HCT116 (cell line): Measurements from ENCODE around the gene CCL14. TPM values are rescaled to one million over a fixed set of nuclear protein-coding genes. Genes with fewer than 3 reads are reported as not detected.

Source experiments
- ATAC-seq: fragments of 200-7000 bp; cut with Tn5 transposase; 2 replicates; pipeline ENCODE4 v1.9.1; 2020; ENCODE audit warnings: mild to moderate bottlenecking, moderate library complexity
- BruUV-seq: library from RNA; stranded (reverse); fragments of 400-500 nt; replicated peaks from 2 replicates; lab custom pipeline; 2021; lab: Mats Ljungman, UMichigan
- CTCF ChIA-PET: fragments of 300-600 bp; sonication (Branson Sonifier 250); formaldehyde crosslinking; loops from one replicate; lab custom pipeline; 2021; ENCODE audit warnings: antibody characterized with exemption; lab: Charles Lee
- POLR2A ChIA-PET: fragments of 300-600, 350-600 bp; sonication (Branson Sonifier 250); formaldehyde crosslinking; loops from one replicate; lab custom pipeline; 2021; ENCODE audit warnings: antibody characterized with exemption; lab: Charles Lee
- RAD21 ChIA-PET, 2 experiments: fragments of 300-600 bp; sonication (Branson Sonifier 250); formaldehyde crosslinking; loops; one replicate each; lab custom pipeline; 2023; ENCODE audit warnings: low total read pairs in 2 of 2; ENCODE audit not compliant: uncharacterized antibody in 2 of 2, unreplicated experiment in 2 of 2, low non-redundant PET in 1 of 2; lab: Charles Lee
- DNase-seq: peaks from one replicate; pipeline ENCODE4 v3.0.0-alpha.2; 2010; ENCODE audit warnings: low read depth, low spot score
- H2AFZ ChIP-seq: fragments of 200-600 bp; shearing (Covaris generic), sonication (generic); 2 replicates; pipeline ENCODE4 v1.6.1; 2017; ENCODE audit warnings: low read depth, mixed run types, mixed read lengths, antibody characterized with exemption, low read length; ENCODE audit not compliant: poor library complexity, severe bottlenecking
- H3K27ac ChIP-seq: 2 replicates; pipeline ENCODE4 v1.5.1; 2012; ENCODE audit warnings: low read depth, low read length
- H3K27me3 ChIP-seq: fragments of 200-600 bp; sonication (generic); 2 replicates; pipeline ENCODE4 v1.6.1; 2016; ENCODE audit warnings: mixed run types, low read length, mixed read lengths; ENCODE audit not compliant: insufficient read depth
- H3K36me3 ChIP-seq, 2 experiments: fragments of 200-500 bp in 1 of 2; fragments of 200-600 bp in 1 of 2; sonication (Bioruptor generic) in 1 of 2; sonication (generic) in 1 of 2; 2 replicates each; pipeline versions ENCODE4 v1.5.1 to v1.6.1; 2014 to 2016; ENCODE audit warnings: low read length in 2 of 2, inconsistent platforms in 1 of 2, mixed read lengths in 1 of 2, mixed run types in 1 of 2; ENCODE audit not compliant: insufficient read depth in 2 of 2, control insufficient read depth in 1 of 2
- H3K4me1 ChIP-seq, 2 experiments: fragments of 200-600 bp in 1 of 2; sonication (generic) in 1 of 2; 2 replicates each; pipeline versions ENCODE4 v1.5.1 to v1.6.1; 2012 to 2017; ENCODE audit warnings: low read length in 2 of 2, inconsistent platforms in 1 of 2, mild to moderate bottlenecking in 1 of 2, mixed read lengths in 1 of 2, mixed run types in 1 of 2, moderate library complexity in 1 of 2; ENCODE audit not compliant: insufficient read depth in 2 of 2, control insufficient read depth in 1 of 2
- H3K4me2 ChIP-seq: fragments of 200-600 bp; sonication (generic); 2 replicates; pipeline ENCODE4 v1.6.1; 2017; ENCODE audit warnings: mixed run types, low read length, mixed read lengths
- H3K4me3 ChIP-seq, 2 experiments: fragments of 200-600 bp in 1 of 2; sonication (generic) in 1 of 2; replicated peaks in 1 of 2; 2 replicates each; pipeline ENCODE4 v1.5.1; 2011 to 2016; ENCODE audit warnings: low read length in 2 of 2, control low read depth in 1 of 2, low read depth in 1 of 2, mild to moderate bottlenecking in 1 of 2, mixed read lengths in 1 of 2, mixed run types in 1 of 2
- H3K79me2 ChIP-seq: fragments of 200-600 bp; sonication (generic); 2 replicates; pipeline ENCODE4 v1.6.1; 2017; ENCODE audit warnings: mild to moderate bottlenecking, mixed run types, low read length, moderate library complexity, mixed read lengths; ENCODE audit not compliant: insufficient read depth
- H3K9ac ChIP-seq: fragments of 200-600 bp; sonication (generic); 2 replicates; pipeline ENCODE4 v1.6.1; 2016; ENCODE audit warnings: low read length, mixed read lengths
- H3K9me2 ChIP-seq: fragments of 200-600 bp; sonication (generic), shearing (Covaris generic); 2 replicates; pipeline ENCODE4 v1.6.1; 2017; ENCODE audit warnings: mixed run types, mild to moderate bottlenecking, moderate library complexity; ENCODE audit not compliant: insufficient read depth
- H3K9me3 ChIP-seq, 2 experiments: fragments of 200-500 bp in 1 of 2; fragments of 200-600 bp in 1 of 2; sonication (Bioruptor generic) in 1 of 2; sonication (generic) in 1 of 2; 2 replicates each; pipeline ENCODE4 v1.6.1; 2014 to 2017; ENCODE audit warnings: low read length in 2 of 2, mixed read lengths in 2 of 2, inconsistent platforms in 1 of 2, low read depth in 1 of 2, mild to moderate bottlenecking in 1 of 2, mixed run types in 1 of 2, moderate library complexity in 1 of 2; ENCODE audit not compliant: control insufficient read depth in 1 of 2, insufficient read depth in 1 of 2
- H4K20me1 ChIP-seq: fragments of 200-600 bp; sonication (generic), shearing (Covaris generic); 2 replicates; pipeline ENCODE4 v1.6.1; 2017; ENCODE audit warnings: mixed run types, mild to moderate bottlenecking, moderate library complexity; ENCODE audit not compliant: insufficient read depth
- ATF3 ChIP-seq: IDR thresholded peaks from 2 replicates; pipeline ENCODE4 v1.6.1; 2012
- CBX3 ChIP-seq: IDR thresholded peaks from 2 replicates; pipeline ENCODE4 v1.6.1; 2012; ENCODE audit warnings: low read depth
- CEBPB ChIP-seq: IDR thresholded peaks from 2 replicates; pipeline ENCODE4 v1.6.1; 2012; ENCODE audit warnings: low read depth
- CTCF ChIP-seq, 3 experiments: fragments of 200-600 bp in 1 of 3; sonication (generic) in 1 of 3; IDR thresholded peaks in 2 of 3; conservative IDR thresholded peaks in 1 of 3; 2 replicates each; pipeline ENCODE4 v1.5.1; 2012 to 2017; ENCODE audit warnings: low read depth in 2 of 3, low read length in 2 of 3, antibody characterized with exemption in 1 of 3, borderline replicate concordance in 1 of 3, control low read depth in 1 of 3, mild to moderate bottlenecking in 1 of 3, mixed read lengths in 1 of 3, mixed run types in 1 of 3, moderate library complexity in 1 of 3; ENCODE audit not compliant: insufficient read depth in 1 of 3
- EGR1 ChIP-seq: IDR thresholded peaks from 2 replicates; pipeline ENCODE4 v1.6.1; 2012; ENCODE audit warnings: low read depth
- EZH2phosphoT487 ChIP-seq: fragments of 200-600 bp; IDR thresholded peaks from 2 replicates; pipeline ENCODE4 v1.6.1; 2018; ENCODE audit warnings: antibody characterized with exemption, borderline replicate concordance
- JUND ChIP-seq: IDR thresholded peaks from 2 replicates; pipeline ENCODE4 v1.6.1; 2012
- POLR2A ChIP-seq: IDR thresholded peaks from 2 replicates; pipeline ENCODE4 v1.7.0; 2011; ENCODE audit warnings: borderline replicate concordance; ENCODE audit not compliant: insufficient read depth, insufficient read length; ENCODE audit errors: extremely low read depth
- POLR2AphosphoS5 ChIP-seq: IDR thresholded peaks from 2 replicates; pipeline ENCODE4 v1.6.1; 2011; ENCODE audit warnings: mild to moderate bottlenecking, low read depth, low read length, moderate library complexity
- REST ChIP-seq: IDR thresholded peaks from 2 replicates; pipeline ENCODE4 v1.6.1; 2012; ENCODE audit warnings: low read depth
- SIN3A ChIP-seq: IDR thresholded peaks from 2 replicates; pipeline ENCODE4 v1.6.1; 2012; ENCODE audit warnings: low read depth
- TCF7L2 ChIP-seq: IDR thresholded peaks from 2 replicates; pipeline ENCODE4 v1.7.0; 2011; ENCODE audit warnings: borderline replicate concordance, inconsistent platforms; ENCODE audit not compliant: insufficient read depth, insufficient read length; ENCODE audit errors: extremely low read depth
- ZBTB33 ChIP-seq: IDR thresholded peaks from 2 replicates; pipeline ENCODE4 v1.6.1; 2011; ENCODE audit warnings: mild to moderate bottlenecking, low read length, moderate library complexity; ENCODE audit not compliant: insufficient replicate concordance; ENCODE audit errors: extremely low read depth
- ZFX ChIP-seq: fragments of 450-650 bp; IDR thresholded peaks from 2 replicates; pipeline ENCODE4 v1.6.1; 2017
- ZNF274 ChIP-seq: fragments of 200-500 bp; sonication (Bioruptor generic); IDR thresholded peaks from 2 replicates; pipeline ENCODE4 v1.6.1; 2014; ENCODE audit warnings: mild to moderate bottlenecking, low read depth, low read length, inconsistent platforms
- intact Hi-C: fragments of 100-400 bp; cut with micrococcal nuclease; formaldehyde crosslinking; loops from 2 replicates; pipeline ENCODE4 v1.10.0; 2022
- total RNA-seq: library from RNA; stranded (reverse); gene quantifications from one replicate; pipeline ENCODE4 v1.2.1, GENCODE V29; 2021; ENCODE audit not compliant: unreplicated experiment

Gene CCL14
- total RNA-seq, 1 experiment from 2014 or later: not detected

GRCh38 chr17:35969558-35970380 lies 16.8 kb downstream of the CCL14 start (continued):
- TF ChIP-seq ZBTB33: no peak
- no peak for TF ChIP-seq POLR2AphosphoS5
- no peak for TF ChIP-seq REST
- no peak for TF ChIP-seq POLR2A
- TF ChIP-seq, all 23 proteins: peak for 2

- no TSS peak for BruUV-seq
- H4K20me1 ChIP-seq: no peaks in the 10 kb centered on the region
- H3K4me3 ChIP-seq: no peak overlapping the region
- no peaks in the 10 kb centered on the region for H3K27me3 ChIP-seq
- H3K9me2 ChIP-seq: no peaks in the 10 kb centered on the region
- ChIA-PET POLR2A (interaction anchor here (1.3 kb wide), 1 partner anchor 160 kb away, joined by 3 read pairs; the partner anchor contains the start of gene TAF15), RAD21 (interaction anchor here (1.7 to 1.8 kb wide), 2 partner anchors 104 to 180 kb away, joined by 3 to 22 read pairs; no protein-coding TSS in a partner anchor), CTCF (interaction anchor here (0.7 to 5.3 kb wide), 11 partner anchors 9 to 530 kb away, joined by 3 to 137 read pairs (median 7); partner anchors contain the start of gene CCL16)
- intact Hi-C loops: loop anchor here (1.0 to 5.0 kb wide), 3 partner anchors 169 to 514 kb away; no protein-coding TSS in a partner anchor
- H3K4me2 ChIP-seq: no peak overlapping the region
- DNase-seq: no peak
- H3K4me1 ChIP-seq: no peaks in the 10 kb centered on the region
- H3K9ac ChIP-seq: no peak overlapping the region
- H2AFZ ChIP-seq: no peak overlapping the region
- H3K79me2 ChIP-seq: no peaks in the 10 kb centered on the region
- ATAC-seq: no peak
- no peak overlapping the region for H3K27ac ChIP-seq
- H3K36me3 ChIP-seq: no peaks in the 10 kb centered on the region
- H3K9me3 ChIP-seq: no peaks in the 10 kb centered on the region
- TF ChIP-seq ZNF274: no peak
- no peak for TF ChIP-seq ATF3
- TF ChIP-seq EZH2phosphoT487: no peak
- TF ChIP-seq CBX3: no peak
- TF ChIP-seq SIN3A: no peak
- no peak for TF ChIP-seq TCF7L2
- no peak for TF ChIP-seq ZFX
- no peak for TF ChIP-seq CEBPB
- no peak for TF ChIP-seq POLR2AphosphoS5
- no peak for TF ChIP-seq JUND
- TF ChIP-seq EGR1: no peak
- no peak for TF ChIP-seq CTCF (IDR thresholded peaks at IDR 0.05 in 2 of 3, conservative IDR thresholded peaks at IDR 0.05 in 1 of 3; ENCODE audit: borderline replicate concordance in 1 of 3, insufficient read depth in 1 of 3, low read depth in 2 of 3, low read length in 2 of 3)
These were observed 17.9 kb downstream of the CCL14 start for GRCh38 chr17:35968520-35969054.
